ENCODE data around the gene ANKRD6. TPM values are rescaled to one million over a fixed set of nuclear protein-coding genes. Genes with fewer than 3 reads are reported as not detected.

ANKRD6 gene
- total RNA-seq, 2 experiments from 2014 or later = 3.9 to 4.7 TPM

GRCh38 chr6:89500611-89501010 is 67.7 kb downstream of the ANKRD6 start:
- ChIA-PET CTCF (interaction anchor here (0.6 kb wide), 1 partner anchor 123 kb away, joined by 4 read pairs; no protein-coding TSS in a partner anchor), POLR2A (no interaction called here)

GRCh38 chr6:89501222-89501621 is 68.3 kb downstream of the ANKRD6 start:
- CTCF ChIA-PET = no interaction called here
- POLR2A ChIA-PET = no interaction called here

- POLR2A ChIA-PET = no interaction called here
Observed at GRCh38 chr6:89501753-89502152, 68.8 kb downstream of the ANKRD6 start.

GRCh38 chr6:89503641-89504040 is 70.7 kb downstream of the ANKRD6 start:
- POLR2A ChIA-PET = no interaction called here
- CTCF ChIA-PET = no interaction called here

More at GRCh38 chr6:89501753-89502152, 68.8 kb downstream of the ANKRD6 start:
- CTCF ChIA-PET = no interaction called here

- ChIA-PET POLR2A (no interaction called here), CTCF (no interaction called here)
Observed at GRCh38 chr6:89505847-89506246, 72.9 kb downstream of the ANKRD6 start.

- POLR2A ChIA-PET = no interaction called here
Observed at GRCh38 chr6:89506716-89507617, 74.0 kb downstream of the ANKRD6 start.

GRCh38 chr6:89508755-89509563 is 76.0 kb downstream of the ANKRD6 start:
- ChIA-PET CTCF (interaction anchor here (1.2 kb wide), 1 partner anchor 9 kb away, joined by 3 read pairs; no protein-coding TSS in a partner anchor), POLR2A (no interaction called here)

More at GRCh38 chr6:89506716-89507617, 74.0 kb downstream of the ANKRD6 start:
- CTCF ChIA-PET = no interaction called here

GRCh38 chr6:89509777-89510281 is 76.9 kb downstream of the ANKRD6 start:
- ChIA-PET CTCF (no interaction called here), POLR2A (no interaction called here)

GRCh38 chr6:89510393-89510792 is 77.4 kb downstream of the ANKRD6 start:
- ChIA-PET CTCF (no interaction called here), POLR2A (no interaction called here)

GRCh38 chr6:89518352-89519055 is 85.6 kb downstream of the ANKRD6 start:
- ChIA-PET CTCF (interaction anchor here (0.7 kb wide), 1 partner anchor 43 kb away, joined by 3 read pairs; no protein-coding TSS in a partner anchor), POLR2A (no interaction called here)

- ChIA-PET CTCF (no interaction called here), POLR2A (no interaction called here)
Observed at GRCh38 chr6:89520736-89521135, 87.8 kb downstream of the ANKRD6 start.

- ChIA-PET POLR2A (no interaction called here), CTCF (interaction anchor here (1.4 kb wide), 1 partner anchor 9 kb away, joined by 3 read pairs; no protein-coding TSS in a partner anchor)
Observed at GRCh38 chr6:89522778-89523177, 89.8 kb downstream of the ANKRD6 start.

GRCh38 chr6:89525786-89526562 is 93.0 kb downstream of the ANKRD6 start:
- ChIA-PET CTCF (no interaction called here), POLR2A (no interaction called here)

GRCh38 chr6:89526563-89526869 is 93.6 kb downstream of the ANKRD6 start:
- POLR2A ChIA-PET = no interaction called here
- CTCF ChIA-PET = no interaction called here

GRCh38 chr6:89527634-89528033 is 94.7 kb downstream of the ANKRD6 start:
- POLR2A ChIA-PET = no interaction called here
- CTCF ChIA-PET = no interaction called here

GRCh38 chr6:89528866-89529265 is 95.9 kb downstream of the ANKRD6 start:
- ChIA-PET CTCF (no interaction called here), POLR2A (no interaction called here)

- ChIA-PET CTCF (no interaction called here), POLR2A (no interaction called here)
Observed at GRCh38 chr6:89530982-89531381, 98.0 kb downstream of the ANKRD6 start.

GRCh38 chr6:89536231-89536630 is 103.3 kb downstream of the ANKRD6 start:
- POLR2A ChIA-PET = no interaction called here
- CTCF ChIA-PET = no interaction called here

GRCh38 chr6:89539779-89540178 is 106.8 kb downstream of the ANKRD6 start:
- CTCF ChIA-PET = no interaction called here
- POLR2A ChIA-PET = no interaction called here

All from activated CD8-positive, alpha-beta memory T cell treated with anti-CD3 and anti-CD28 coated beads for 36 hours (primary cell).